SK-MEL-5 (cell line): ENCODE results near the gene ZNF138. TPM values are rescaled to one million over a fixed set of nuclear protein-coding genes. Genes with fewer than 3 reads are reported as not detected.

Experiments
- DNase-seq: peaks from one replicate; pipeline ENCODE4 v3.0.0-alpha.2; 2016; ENCODE audit warnings: low read depth, low spot score
- in situ Hi-C: cut with HindIII; loops from 2 replicates; pipeline ENCODE4 v1.10.0; 2016; ENCODE audit warnings: low sequenced_read_pairs, high pct_unique_total_duplicates, low pct_unique_long_range_greater_than_20kb
- total RNA-seq: library from RNA; depleted of rRNA; stranded (reverse); fragments of >200 nt; shearing (Covaris generic); gene quantifications from 2 replicates; pipeline ENCODE4 v1.2.3, GENCODE V29; 2014

The ZNF138 gene
- total RNA-seq, 1 experiment from 2014 or later: 12.1 TPM

GRCh38 chr7:64870656-64871055, 76.4 kb downstream of the ZNF138 start:
- in situ Hi-C loops: no loop called here

GRCh38 chr7:64871761-64872160, 77.5 kb downstream of the ZNF138 start:
- in situ Hi-C loops: no loop called here
- DNase-seq: no peak

More at GRCh38 chr7:64870656-64871055, 76.4 kb downstream of the ZNF138 start:
- no peak for DNase-seq

GRCh38 chr7:64872351-64873154, 78.3 kb downstream of the ZNF138 start:
- in situ Hi-C loops: no loop called here
- DNase-seq: no peak

GRCh38 chr7:64873155-64873500, 78.9 kb downstream of the ZNF138 start:
- in situ Hi-C loops: no loop called here
- no peak for DNase-seq

- in situ Hi-C loops: no loop called here
- no peak for DNase-seq
These were observed 79.3 kb downstream of the ZNF138 start for GRCh38 chr7:64873517-64873916.

DNA sequence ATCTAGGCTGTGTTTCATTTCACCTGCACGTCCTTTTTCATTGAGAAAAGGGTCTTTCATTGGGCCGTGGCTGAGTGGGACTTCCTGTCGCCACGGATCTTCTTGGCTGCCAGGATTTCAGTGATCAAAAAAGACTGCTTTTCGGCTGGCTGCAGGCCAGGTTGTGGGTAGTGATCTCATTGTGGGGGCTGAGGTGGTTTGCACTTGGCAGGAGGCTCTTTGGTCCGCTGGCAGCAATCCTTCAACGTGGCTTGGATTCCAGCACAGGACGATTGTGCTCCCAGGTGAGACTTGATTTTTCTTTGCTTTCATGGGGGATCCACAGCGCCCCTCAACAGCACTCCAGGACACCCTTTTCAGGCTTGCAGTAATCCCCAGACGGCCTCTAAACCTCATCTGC, 79.9 kb downstream of the ZNF138 start:
- no peak for DNase-seq
- in situ Hi-C loops: no loop called here

GRCh38 chr7:64874562-64875250, 80.5 kb downstream of the ZNF138 start:
- in situ Hi-C loops: no loop called here
- DNase-seq: no peak

- DNase-seq: no peak
These were observed 81.0 kb downstream of the ZNF138 start for GRCh38 chr7:64875258-64875657.

DNA sequence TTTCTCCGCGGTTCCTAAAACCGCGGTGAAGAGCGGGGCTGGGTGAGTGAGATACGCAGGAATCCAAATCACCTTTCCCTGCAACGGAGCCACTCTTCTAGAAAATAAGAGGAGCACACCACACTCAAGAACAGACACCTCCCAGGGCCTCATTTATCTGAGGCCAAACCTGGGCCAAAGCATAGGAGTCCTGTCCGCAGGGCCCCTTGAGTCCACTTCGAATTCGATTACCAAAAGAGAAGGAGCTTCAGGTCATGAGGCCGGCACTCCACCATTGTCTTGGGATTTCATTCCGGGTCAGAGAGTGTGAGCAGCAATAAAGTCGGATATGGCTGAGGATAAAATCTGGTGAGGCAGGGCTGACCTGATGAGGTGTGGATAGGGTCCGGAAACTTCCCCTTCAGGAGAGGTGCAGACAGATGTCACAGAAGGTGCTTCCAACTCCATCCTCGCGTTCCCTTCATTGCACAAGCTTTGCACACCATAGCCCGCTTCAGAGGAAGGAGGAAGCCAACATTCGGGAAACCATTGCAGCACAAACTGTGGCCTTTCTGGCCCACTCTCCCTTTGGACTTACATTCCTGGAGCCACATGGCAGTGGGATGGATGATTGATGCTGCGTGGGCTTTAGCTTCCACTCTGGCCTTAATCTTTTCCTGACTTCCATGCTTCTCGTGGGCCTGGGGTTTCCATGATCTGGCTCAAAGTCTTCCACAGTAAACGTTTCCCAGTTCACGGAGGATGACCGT, 81.6 kb downstream of the ZNF138 start:
- DNase-seq: no peak

More at GRCh38 chr7:64875258-64875657, 81.0 kb downstream of the ZNF138 start:
- in situ Hi-C loops: no loop called here

DNA sequence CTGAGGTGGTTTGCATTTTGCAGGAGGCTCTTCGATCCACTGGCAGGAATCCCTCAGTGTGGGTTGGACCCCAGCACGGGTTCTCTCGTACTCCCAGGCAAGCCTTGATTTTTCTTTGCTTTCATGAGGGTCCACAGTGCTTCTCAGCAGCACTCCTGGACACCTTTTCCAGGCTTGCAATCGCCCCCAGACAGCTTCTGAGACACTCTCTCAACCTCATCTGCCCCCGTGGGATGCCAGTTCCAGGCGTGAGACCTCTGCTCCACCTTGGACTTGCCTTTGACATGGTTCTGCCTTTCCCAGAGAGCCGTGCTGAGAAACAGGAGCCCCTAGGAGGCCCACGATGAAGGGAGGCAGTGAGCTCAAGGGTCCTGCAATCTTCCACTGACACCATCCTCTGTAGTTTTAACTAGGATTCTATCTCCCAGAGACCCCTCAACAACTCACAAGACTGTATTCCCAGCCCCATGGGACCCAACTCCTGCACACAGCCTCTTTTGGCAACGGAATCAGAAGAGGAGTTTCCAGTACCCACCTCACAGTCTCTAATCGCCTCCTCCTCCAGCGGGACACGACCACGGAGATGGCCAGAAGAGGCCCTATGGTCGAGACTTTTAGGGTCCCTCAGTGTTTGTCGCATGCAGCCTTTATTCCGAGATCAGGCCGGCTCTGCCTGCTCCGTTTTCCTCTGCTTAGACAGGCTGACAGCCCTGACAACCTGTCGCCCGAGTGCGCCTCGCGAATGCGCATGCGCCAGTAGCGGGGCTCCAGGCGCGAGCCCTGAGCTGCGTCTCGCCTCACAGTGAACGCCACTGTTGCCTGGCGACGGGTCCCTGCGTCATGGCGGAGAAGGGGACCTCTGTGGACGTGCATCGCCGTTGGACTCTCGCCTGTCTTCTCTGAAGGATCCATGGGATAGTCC, 82.8 kb downstream of the ZNF138 start:
- peak; percentile 19 for DNase-seq
- in situ Hi-C loops: no loop called here

More for the DNA sequence above, 81.6 kb downstream of the ZNF138 start:
- in situ Hi-C loops: no loop called here

- DNase-seq: no peak
- in situ Hi-C loops: no loop called here
These were observed 83.7 kb downstream of the ZNF138 start for GRCh38 chr7:64877714-64878610.

- no peak for DNase-seq
- in situ Hi-C loops: no loop called here
These were observed 84.5 kb downstream of the ZNF138 start for GRCh38 chr7:64878684-64879083.

DNA sequence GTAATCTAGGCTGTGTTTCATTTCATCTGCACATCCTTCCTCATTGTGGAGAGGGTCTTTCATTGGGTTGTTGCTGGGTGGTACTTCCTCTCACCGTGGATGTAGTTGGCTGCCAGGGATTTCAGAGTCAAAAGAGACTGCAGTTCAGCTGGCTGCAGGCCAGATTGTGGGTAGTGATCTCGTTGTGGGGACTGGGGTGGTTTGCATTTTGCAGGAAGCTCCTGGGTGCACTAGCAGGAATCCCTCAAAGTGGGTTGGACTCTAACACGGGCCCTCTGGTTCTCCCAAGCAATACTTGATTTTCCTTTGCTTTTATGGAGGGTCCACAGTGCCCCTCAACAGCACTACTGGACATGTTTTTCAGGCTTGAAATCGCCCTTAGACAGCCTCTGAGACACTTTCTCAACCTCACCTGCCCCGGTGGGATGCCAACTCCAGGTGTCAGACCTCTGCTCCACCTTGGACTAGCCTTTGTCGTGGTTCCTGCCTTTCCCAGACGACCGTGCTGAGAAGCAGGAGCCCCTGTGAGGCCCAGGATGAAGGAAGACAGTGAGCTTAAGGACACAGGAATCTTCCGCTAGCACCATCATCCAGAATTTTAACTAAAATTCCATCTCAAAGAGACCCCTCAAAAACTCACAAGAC, 85.0 kb downstream of the ZNF138 start:
- no peak for DNase-seq
- in situ Hi-C loops: no loop called here

DNA sequence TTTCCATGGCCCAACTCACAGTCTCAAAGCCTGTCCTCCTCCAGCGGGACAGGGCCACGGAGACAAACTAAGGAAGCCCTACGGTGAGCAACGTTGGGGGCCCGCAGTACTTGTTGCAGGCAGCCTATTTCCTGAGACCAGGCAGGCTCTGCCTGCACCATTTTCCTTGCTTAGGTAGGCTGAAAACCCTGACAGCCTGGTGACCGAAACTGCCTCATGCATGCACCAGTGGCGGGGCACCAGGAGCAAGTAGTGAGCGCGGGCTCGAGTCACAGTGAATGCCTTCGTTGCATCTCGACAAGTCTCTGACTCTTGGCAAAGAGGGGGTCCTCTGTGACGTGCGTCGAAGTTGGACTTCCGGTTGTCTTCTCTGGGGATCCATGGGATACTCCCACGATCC, 85.6 kb downstream of the ZNF138 start:
- in situ Hi-C loops: no loop called here
- DNase-seq: no peak

DNA sequence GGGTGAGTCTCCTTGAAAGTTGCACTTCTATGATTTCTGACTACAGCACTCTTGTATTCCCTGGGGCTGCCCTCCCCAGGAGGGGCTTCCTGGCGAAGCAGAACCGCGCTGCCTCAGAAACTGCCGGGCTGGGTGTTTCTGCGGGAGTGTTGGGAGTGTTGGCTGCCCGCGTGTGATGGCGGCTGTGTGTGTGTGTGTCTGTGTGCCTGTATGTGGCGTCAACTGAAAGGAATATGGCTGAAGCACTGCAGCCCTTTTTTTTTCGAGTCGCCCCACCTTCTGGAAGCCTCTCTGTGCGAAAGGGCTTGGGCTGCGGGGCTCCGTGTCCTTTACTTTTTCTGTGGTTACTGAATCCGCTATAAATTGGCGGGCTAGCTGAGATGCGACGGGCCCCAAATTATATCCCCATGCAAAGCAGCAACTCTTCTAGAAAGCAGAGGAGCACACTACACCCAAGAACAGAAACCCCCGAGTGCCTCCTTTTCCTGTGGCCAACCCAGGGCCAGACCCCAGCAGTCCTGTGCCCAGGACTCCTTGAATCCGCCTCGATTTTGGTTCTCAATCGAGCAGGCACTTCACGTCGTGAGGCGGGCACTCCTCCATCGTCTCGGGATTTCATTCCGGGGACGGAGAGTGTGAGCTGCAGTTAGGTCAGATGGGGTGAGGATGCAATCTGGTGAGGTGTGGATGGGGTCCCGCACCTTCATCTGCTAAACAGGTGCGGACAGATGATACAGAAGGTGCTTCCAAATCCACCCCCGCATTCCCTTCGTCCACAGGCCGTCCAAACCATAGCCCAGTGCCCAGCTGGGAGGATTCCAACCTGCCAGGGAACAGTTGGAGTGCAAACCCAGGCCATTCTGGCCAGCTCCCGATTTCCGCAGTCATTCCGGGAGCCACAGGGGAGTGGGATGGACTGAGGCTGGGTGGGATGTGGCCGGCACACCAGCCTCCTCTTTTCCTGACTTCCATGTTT, 86.4 kb downstream of the ZNF138 start:
- in situ Hi-C loops: no loop called here
- no peak for DNase-seq
